Stimulated activated CD8-positive, alpha-beta memory T cell treated with anti-CD3 and anti-CD28 coated beads, Interleukin-12 subunit alpha, Interleukin-12 subunit beta, amount 100 ng/mL, for 1 hour (primary cell): ENCODE data around the gene HAPLN2.
"Not testable (repeated sequence)": the region's sequence is repeated elsewhere in the genome, so short reads cannot be mapped to it uniquely, and the experiment has no call there.

Experiments
- DNase-seq: peaks from one replicate; pipeline ENCODE4 v3.0.0-alpha.2; 2020; ENCODE audit warnings: low read depth

The HAPLN2 gene

DNA sequence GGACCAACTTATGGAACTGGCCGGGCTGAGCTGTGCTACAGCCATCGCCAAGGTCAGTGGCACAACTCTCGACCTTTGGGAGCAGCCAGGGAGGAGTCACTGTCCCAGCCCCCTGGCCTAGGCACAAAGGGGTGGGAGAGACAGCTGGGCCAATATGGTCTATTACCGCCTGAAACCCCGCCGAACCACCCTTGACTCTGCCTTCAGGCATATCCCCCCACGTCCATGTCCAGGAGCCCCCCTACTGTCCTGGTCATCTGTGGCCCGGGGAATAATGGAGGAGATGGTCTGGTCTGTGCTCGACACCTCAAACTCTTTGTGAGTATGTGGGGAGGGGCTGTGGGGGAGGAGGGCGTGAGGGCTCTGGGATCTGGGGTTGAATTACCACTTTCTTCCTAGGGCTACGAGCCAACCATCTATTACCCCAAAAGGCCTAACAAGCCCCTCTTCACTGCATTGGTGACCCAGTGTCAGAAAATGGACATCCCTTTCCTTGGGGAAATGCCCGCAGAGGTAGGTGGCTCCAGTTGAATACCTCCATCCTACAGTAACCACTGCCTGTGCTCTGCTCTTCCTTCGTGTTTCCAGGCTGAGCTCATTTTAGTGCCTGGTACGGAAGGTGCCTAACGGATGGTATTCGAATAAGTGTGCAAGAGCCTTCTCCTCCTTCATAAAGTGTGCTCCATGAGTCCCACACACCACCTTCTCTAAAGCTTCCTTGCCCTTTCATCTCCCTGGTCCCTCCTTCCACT is 26.9 kb upstream of the HAPLN2 start:
- no peak for DNase-seq

DNA sequence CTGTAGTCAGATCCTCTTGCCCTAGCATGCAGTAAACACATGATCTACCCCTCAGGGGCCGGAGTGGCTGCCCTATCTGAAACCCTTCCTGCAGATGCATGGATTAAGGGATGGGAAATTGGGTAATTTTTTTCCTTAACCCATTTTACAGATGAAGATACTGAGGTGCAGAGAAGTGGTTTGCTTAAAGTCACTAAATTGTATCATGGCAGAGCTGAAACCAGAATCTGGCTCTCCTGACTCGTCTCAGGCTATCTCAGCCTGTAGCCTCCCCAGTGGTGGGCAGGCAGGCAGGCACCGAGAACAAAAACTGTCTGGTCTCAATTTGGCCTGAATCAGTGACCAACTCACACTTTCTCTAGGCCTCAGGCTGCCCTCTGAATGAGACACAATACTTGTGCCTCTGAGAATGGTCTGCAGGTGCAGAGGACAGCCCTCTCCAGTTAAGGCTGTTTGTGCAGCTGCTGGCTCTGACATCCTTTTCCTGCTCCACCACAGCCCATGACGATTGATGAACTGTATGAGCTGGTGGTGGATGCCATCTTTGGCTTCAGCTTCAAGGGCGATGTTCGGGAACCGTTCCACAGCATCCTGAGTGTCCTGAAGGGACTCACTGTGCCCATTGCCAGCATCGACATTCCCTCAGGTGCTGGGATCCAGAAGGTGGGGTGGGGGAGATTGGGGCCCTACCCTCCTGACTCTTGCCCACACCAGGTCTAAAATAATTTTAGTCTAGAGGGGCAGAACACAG is 26.1 kb upstream of the HAPLN2 start:
- DNase-seq = no peak

DNA sequence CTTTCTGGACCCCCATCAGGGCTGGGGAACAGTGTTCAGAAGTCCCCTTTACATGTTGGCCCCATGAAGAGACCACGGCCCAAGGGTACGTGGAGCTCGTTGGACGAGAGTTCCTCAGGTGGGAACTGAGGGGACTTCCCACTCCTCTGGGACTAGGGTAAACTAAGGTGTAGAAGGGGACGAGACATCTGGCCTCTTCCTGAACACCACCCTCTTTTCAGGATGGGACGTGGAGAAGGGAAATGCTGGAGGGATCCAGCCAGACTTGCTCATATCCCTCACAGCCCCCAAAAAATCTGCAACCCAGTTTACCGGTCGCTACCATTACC is 25.6 kb upstream of the HAPLN2 start:
- DNase-seq = no peak

DNA sequence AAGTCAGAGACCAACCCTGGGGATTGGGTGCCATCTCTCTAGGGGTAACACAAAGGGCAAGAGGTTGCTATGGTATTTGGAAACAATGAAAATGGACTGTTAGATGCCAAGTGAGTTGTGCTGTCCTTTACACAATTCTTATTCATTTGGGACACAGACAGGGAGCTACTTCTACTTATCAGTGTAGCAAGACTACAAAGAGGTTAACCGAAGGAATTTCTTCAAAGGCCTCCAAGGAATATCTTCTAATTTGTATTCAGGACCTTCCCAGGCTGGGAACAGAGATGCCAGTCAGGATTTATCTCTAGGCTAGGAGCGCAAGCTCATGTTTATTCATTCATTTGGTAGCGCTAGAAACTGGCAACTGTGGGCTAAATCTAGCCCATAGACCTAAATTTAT is 25.0 kb upstream of the HAPLN2 start:
- DNase-seq = no peak

DNA sequence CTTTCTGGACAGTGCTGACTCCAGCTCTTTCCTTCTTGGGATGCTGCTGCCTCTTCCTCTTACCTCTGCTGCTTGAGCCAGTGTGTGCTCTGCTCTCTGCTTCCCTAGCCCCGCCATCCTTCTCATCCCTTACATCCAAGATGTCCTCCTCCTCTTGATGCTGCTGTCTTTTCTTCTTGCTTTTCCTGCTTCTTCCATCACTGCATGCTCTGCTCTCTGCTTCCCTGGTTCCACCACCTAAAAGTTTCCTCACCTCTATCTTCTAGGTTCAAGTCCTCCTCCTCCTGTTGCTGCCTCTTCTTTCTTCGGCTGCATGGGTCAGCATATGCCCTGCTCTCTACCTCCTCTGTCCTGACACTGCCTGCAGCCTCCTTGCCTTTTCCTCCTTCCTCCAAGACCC is 24.2 kb upstream of the HAPLN2 start:
- DNase-seq = no peak

DNA sequence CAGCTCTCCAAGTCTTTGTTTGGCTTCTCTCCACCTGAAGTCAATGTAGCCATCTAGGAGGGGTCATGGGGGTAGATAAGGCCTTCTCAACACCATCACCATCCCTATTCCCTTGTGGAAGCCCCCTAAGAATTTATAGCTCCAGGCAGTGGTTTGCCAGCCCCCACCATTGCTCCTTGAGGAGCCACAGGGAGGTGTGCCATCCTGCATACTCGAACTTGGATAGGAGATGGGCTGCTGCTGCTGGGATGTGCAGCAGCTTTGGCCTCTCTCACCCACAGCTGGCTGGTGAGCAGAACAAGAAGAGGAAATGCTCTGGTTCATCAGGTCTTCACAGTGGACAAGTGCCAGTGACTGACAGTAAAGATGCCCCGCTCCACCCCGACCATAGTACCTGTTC is 22.8 kb upstream of the HAPLN2 start:
- no peak for DNase-seq

DNA sequence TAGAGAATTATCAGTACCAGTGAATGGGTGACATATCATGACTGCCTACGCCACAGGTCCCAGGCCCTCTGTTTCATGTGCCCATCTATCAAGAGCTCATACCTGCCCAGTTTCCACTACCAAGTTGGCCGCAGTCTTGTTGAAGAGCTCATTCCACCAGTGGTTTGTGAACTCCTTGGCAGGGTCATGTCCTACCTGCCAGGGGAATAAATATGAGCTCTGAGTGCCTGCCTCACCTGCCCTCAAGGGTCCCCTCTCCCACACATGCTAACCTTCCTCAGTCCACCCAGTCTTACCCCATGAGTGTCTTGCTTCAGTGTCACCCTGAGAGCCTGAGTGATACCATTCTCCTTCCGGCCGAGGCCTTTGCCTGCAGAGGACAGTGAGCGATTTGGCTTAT is 21.1 kb upstream of the HAPLN2 start:
- no peak for DNase-seq

DNA sequence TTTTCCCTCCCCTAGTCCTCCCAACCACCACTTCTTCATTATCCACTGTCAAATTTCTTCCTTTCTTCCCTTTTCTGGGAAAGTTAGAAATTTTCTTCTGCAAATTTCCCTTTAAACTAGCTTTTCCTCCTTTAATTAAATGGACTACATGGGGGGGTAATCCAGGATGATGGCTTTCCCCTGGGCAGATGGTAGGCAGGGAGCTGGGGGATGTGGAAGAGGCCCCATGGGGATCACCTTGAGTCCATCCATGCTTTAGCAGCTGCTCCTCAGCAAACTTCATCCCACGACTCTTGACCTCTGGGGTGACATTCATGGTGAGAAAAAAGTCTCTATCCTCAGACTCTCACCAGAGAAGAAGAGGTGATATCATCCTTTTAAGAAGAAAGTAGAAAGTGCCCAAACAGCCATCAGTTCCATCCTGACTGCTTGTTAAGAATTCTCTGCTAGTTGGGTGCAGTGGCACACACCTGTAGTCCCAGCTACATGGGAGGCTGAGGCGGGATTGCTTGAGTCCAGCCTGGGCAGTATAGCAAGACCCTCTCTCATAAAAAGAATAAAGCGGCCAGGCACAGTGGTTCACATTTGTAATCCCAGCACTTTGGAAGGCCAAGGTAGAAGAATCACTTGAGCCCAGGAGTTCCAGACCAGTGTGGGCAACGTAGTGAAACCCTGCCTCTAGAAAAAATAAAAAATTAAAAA is 20.3 kb upstream of the HAPLN2 start:
- DNase-seq = no peak

DNA sequence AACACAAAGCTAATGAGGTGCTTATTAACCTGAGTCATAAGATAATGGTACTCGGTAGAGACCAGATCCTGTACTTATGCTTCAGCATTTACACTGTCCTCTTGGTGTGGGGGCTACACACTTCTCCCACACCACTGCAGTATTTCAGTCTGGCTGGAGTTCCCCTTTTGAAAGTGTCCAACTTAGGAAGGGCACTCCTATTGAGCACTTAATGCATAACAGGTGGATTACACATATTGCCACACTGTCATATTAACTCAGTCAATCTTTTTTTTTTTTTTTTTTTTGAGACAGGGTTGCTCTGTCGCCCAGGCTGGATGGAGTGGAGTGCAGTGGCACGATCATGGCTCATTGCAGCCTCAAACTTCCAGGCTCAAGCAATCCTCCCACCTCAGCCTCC is 19.4 kb upstream of the HAPLN2 start:
- no peak for DNase-seq

DNA sequence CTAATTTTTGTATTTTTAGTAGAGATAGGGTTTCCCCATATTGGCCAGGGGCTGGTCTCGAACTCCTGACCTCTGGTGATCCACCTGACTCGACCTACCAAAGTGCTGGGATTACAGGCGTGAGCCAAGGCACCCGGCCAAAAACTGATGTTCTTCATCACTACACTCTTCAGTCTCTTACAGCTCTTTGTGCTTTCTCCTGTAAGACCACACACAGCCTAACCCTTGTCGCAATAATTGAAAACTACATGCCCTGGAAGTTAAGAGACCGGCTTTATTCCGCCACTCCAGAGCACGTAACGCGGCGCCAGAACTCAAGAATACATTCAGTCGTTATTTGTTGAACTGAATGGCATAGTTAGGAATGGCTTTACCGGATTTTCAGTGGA is 18.5 kb upstream of the HAPLN2 start:
- no peak for DNase-seq

DNA sequence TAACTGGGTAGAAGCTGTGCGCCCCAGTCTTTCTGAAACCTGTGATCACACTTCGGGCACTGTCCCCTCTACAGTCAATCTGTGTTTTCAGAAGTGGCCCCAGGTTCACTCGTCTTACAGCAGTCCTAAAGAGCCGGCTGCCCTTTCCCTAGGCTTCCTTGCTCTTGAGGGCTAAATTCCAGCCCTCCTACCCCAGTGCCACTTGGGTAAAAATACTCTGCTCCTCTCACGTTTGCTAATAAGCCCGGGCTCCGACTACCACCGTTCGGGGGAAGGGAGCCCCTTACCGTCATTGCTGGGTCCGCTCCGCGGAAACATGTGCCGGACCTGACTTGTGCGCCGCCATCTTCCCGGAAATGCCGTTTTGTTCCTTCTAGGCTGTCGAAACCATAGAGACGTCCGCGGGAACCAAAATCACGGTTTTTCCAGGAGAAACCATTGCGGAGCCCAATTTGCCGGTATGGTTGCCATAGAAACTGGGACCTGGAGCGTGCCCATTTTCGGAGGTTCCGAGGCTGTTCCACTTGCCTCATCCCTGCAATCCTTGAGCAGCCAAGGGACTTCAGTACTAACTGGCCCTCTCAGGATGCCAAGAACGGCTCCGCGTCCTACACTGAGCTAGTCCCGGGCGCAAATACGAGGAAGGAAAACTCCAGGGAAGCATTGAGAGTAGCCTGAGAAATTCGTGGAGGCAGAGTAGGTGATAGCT is 17.9 kb upstream of the HAPLN2 start, which contains the start of gene GPATCH4:
Gene GPATCH4 (minus strand): TSS at position 358 of the 709 bp plus-strand sequence.
- peak; percentile 58 for DNase-seq

DNA sequence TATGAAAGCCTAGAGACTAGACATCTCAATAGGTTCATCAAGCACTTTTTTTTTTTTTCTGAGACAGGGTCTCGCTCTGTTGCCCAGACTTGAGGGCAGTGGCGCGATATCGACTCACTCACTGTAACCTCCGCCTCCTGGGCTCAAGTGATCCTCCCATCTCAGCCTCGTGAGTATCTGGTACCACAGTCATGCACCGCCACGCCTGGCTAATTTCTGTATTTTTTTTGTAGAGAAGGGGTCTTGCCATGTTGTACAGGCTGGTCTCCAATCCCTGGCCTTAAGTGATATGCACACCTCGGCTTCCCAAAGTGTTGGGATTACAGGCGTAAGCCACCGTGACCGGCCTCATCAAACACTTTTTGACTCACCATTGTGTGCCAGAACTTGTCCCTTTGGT is 17.3 kb upstream of the HAPLN2 start:
- DNase-seq = no peak

DNA sequence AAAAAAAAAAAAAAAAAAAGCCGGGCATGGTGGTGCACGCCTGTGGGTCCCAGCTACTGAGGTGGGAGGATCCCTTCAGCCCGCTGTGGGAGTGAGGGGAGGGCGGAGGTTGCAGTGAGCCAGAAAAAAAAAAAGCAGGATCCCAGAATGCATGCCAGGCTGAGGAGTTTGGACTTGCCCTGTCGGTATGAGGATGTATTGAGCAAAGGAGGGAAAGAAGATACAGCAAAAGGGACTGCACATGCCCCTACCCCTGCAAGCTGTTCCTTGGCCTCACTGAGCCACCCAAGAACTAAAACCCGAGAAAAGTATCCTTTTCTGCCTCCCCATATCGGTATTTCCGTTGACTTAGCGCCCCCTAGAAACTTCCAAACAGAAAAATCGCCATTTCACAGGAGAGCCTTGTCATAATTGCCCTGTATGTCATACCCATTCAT is 16.6 kb upstream of the HAPLN2 start:
- DNase-seq = no peak

DNA sequence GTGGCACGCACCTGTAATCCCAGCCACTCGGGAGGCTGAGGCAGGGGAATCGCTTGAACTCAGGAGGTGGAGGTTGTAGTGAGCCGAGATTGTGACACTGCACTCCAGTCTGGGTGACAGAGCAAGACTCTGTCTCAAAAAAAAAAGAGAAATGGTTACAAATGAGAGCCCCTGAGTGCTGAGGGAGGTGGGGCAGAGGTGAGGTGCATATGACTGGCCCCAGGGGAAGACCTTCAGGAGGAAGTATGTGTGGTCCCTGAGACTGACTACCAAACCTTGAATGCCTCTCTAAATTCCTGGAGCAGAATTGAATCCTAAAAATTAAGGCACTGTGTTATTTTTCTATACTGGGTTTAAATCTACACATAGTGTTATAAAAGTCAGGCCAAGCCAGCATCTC is 11.9 kb upstream of the HAPLN2 start:
- not testable (repeated sequence) for DNase-seq

DNA sequence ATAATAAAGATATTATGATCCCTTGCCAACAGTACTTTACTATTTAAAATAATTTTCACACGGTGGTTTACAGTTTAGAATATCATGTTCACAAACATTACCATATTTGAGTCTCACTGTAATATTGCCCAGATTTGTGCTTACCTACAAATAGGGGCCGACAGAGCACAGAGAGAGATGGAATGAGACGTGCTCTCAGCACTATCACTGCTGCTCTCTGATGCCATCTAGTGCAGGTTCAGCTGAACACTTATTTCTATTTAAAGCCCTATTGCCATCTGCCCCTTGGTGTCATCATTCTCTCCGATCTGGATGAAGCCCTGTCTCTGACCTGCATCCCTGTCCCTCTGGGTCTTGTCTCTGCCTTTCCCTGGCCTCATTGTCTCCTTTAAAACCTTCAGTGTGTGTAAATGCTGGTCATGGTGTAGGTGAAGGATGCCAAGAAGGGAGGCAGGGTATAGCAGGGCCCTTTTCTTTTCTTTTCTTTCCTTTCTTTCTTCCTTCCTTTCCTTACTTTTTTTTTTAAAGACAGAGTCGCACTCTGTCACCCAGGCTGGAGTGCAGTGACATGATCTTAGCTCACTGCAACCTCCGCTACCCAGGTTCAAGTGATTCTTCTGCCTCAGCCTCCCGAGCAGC is 11.1 kb upstream of the HAPLN2 start:
- no peak for DNase-seq

DNA sequence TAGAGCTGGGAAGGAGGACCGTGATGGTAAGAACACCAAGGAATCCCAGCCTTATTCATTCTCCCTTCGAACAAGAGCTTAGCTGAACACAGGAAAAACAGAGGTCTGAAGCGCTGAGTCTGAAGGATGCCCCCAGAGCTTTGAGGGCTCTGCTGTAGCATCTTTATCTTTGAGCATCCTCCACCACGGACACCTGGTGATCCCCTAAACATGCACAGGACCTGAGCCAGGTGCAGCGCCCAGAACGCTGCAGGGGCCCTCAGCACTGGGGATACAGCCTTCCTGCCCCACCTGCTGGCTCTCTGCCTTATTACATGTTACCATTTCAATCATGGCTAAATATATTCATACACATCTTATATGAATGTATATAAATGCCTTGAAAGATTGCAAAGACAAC is 10.2 kb upstream of the HAPLN2 start:
- no peak for DNase-seq

DNA sequence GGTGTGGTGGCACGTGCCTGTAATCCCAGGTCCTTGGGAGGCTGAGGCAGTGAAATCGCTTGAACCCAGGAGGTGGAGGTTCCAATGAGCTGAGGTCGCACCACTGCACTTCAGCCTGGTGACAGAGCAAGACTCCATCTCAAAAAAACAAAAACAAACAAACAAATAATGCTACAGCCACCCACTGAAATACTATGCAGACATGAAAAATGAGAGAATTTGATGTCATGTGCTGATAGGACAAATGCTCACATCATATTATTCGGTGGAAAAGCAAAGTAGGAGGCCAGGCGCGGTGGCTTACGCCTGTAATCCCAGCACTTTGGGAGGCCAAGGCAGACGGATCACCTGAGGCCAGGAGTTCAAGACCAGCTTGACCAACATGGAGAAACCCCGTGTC is 9.1 kb upstream of the HAPLN2 start:
- DNase-seq = not testable (repeated sequence)

DNA sequence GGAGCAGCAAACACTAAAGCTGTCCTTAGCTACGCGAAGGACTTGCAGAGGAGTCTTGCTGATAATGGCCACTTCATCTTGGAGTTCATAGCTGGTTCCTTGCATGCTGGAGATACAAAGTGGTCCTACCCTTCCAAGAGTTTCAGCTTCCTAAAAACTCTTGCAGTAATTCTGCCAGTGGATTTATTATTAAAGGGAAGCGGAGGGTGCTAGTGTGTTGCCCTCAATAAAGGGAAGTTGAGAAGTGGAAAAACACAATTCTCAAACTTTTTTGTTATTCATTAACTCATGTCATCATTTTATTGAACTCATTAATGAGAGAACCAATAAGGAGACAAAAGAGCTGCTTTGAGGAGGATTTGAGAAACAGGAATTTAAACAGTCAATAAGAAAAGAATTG is 6.5 kb upstream of the HAPLN2 start:
- no peak for DNase-seq

DNA sequence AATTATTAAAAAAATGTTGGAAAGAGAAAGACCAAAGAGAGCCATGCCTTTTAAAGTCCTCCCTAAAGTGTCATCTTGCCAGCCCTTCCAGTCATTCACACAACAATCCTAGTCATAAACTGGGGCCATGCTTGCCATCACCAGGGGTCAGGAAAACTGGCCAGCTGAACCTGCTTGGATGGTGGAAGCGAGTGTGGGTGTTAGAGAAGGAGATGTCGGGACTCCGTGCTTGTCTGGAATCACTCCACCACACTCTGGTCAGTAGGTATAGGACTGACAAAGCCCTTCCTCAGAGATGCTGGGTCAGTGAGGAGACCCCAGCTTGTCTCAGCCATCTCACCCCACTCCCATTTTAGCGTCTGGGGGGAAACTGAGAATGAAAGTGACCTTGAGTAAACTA is 3.3 kb upstream of the HAPLN2 start:
- DNase-seq = no peak

DNA sequence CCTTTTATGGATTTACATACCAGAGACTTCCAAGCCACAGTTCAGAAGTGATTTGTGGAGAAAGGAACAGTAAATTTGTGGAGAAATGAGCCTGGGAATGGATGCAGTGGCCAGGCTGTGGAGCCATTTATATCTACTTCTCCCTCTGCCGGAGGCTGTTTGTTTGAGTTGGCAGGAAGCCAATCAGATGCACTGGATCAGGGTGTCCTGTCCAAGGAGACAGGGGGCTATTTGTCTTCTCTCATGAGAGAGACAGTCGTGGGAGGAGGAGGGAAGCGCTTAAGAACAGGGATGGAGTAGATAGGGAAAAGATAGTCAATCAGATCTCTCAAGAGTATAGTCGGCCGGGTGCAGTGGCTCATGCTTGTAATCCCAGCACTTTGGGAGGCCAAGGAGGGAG is 2.8 kb upstream of the HAPLN2 start:
- DNase-seq = no peak

DNA sequence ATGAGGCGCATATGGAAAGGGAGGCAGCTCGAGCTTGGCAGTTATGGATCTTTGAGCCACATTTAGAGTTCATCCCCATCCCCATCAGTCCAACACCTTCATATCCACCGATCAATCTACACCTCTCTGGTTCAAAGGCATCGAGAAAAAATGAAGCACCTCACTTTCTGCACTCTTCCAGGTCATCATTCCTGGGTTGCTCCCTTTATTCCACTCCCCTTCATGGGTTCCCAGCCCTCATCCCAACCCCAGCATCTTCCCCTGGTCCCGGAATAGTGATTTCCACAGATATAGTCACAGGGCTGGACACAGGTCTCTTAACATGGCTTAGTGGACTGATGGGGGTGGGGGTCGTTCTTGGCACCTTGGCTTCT is 354 bp downstream of the HAPLN2 start:
- DNase-seq = no peak
